HEK293 (cell line): ENCODE data around the gene MYO1E.

Experiments
- CTCF ChIP-seq: fragments of 450-650 bp; formaldehyde crosslinking; IDR thresholded peaks from 2 replicates; pipeline ENCODE4 v1.5.1; 2016; ENCODE audit warnings: missing biosample characterization, missing genetic modification characterization
- GLI4 ChIP-seq: fragments of 450-650 bp; formaldehyde crosslinking; IDR thresholded peaks from 2 replicates; pipeline ENCODE4 v1.5.1; 2016; ENCODE audit warnings: missing biosample characterization, missing genetic modification characterization
- KLF16 ChIP-seq: fragments of 450-650 bp; formaldehyde crosslinking; IDR thresholded peaks from 2 replicates; pipeline ENCODE4 v1.5.1; 2017; ENCODE audit warnings: missing biosample characterization, missing genetic modification characterization
- REST ChIP-seq: fragments of 450-650 bp; formaldehyde crosslinking; IDR thresholded peaks from 2 replicates; pipeline ENCODE4 v1.5.1; 2016; ENCODE audit warnings: missing biosample characterization, missing genetic modification characterization
- SETDB1 ChIP-seq: IDR thresholded peaks from one replicate; pipeline ENCODE4 v1.6.1; 2017; ENCODE audit warnings: mild to moderate bottlenecking, low read length, moderate library complexity, mixed read lengths; ENCODE audit not compliant: insufficient read length
- TCF7L2 ChIP-seq: IDR thresholded peaks from 2 replicates; pipeline ENCODE4 v1.6.1; 2011; ENCODE audit warnings: low read depth, mild to moderate bottlenecking, inconsistent platforms, low read length, moderate library complexity, borderline replicate concordance
- ZBTB11 ChIP-seq: fragments of 450-650 bp; formaldehyde crosslinking; conservative IDR thresholded peaks from 2 replicates; pipeline ENCODE4 v1.5.1; 2016; ENCODE audit warnings: low read depth, missing biosample characterization, missing genetic modification characterization
- ZBTB26 ChIP-seq: fragments of 450-650 bp; formaldehyde crosslinking; optimal IDR thresholded peaks from 2 replicates; pipeline ENCODE3; 2016; ENCODE audit warnings: missing biosample characterization, mild to moderate bottlenecking, missing genetic modification characterization
- ZNF302 ChIP-seq: fragments of 450-650 bp; formaldehyde crosslinking; IDR thresholded peaks from 2 replicates; pipeline ENCODE4 v1.5.1; 2016; ENCODE audit warnings: missing biosample characterization, missing genetic modification characterization, low read depth
- ZNF610 ChIP-seq: fragments of 450-650 bp; formaldehyde crosslinking; IDR thresholded peaks from 2 replicates; pipeline ENCODE4 v1.5.1; 2016; ENCODE audit warnings: missing biosample characterization, missing genetic modification characterization, borderline replicate concordance
- ZNF621 ChIP-seq: fragments of 450-650 bp; formaldehyde crosslinking; IDR thresholded peaks from 2 replicates; pipeline ENCODE4 v1.5.1; 2017; ENCODE audit warnings: missing biosample characterization, missing genetic modification characterization
- ZNF639 ChIP-seq: fragments of 450-650 bp; formaldehyde crosslinking; IDR thresholded peaks from 2 replicates; pipeline ENCODE4 v1.5.1; 2016; ENCODE audit warnings: missing biosample characterization, missing genetic modification characterization

- TF ChIP-seq TCF7L2 (no peak), CTCF (no peak), REST (no peak), ZBTB11 (tag by site-specific recombination) (no peak), ZNF302 (no peak), SETDB1 (no peak), GLI4 (no peak), ZBTB26 (tag by site-specific recombination) (no peak), KLF16 (tag by site-specific recombination) (no peak), ZNF621 (no peak), ZNF639 (tag by site-specific recombination) (no peak), ZNF610 (tag by site-specific recombination) (no peak)
Measured at GRCh38 chr15:59221511-59222505, 150.9 kb downstream of the MYO1E start.
